Measurements from ENCODE around the gene PPM1L. TPM values are rescaled to one million over a fixed set of nuclear protein-coding genes. Genes with fewer than 3 reads are reported as not detected.

PPM1L gene
- total RNA-seq, 1 donor from 2014 or later: 12.2 TPM

GRCh38 chr3:161051856-161052255 lies 295.8 kb downstream of the PPM1L start:
- Mint-ChIP-seq H3K27ac (ENCODE audit: unreplicated experiment) (no peak overlapping the region), H3K36me3 (ENCODE audit: low read depth, unreplicated experiment) (no peaks in the 10 kb centered on the region), H3K4me3 (ENCODE audit: unreplicated experiment) (no peak overlapping the region), H3K4me1 (ENCODE audit: unreplicated experiment) (peaks cover 13% of the 10 kb centered on the region), H3K27me3 (ENCODE audit: unreplicated experiment) (peaks cover 4% of the 10 kb centered on the region), H3K9me3 (ENCODE audit: unreplicated experiment) (no peaks in the 10 kb centered on the region)
- no peak for TF ChIP-seq CTCF (IDR thresholded peaks at IDR 0.05; ENCODE audit: unreplicated experiment)
- no peak for DNase-seq (ENCODE audit: low spot score)

DNA sequence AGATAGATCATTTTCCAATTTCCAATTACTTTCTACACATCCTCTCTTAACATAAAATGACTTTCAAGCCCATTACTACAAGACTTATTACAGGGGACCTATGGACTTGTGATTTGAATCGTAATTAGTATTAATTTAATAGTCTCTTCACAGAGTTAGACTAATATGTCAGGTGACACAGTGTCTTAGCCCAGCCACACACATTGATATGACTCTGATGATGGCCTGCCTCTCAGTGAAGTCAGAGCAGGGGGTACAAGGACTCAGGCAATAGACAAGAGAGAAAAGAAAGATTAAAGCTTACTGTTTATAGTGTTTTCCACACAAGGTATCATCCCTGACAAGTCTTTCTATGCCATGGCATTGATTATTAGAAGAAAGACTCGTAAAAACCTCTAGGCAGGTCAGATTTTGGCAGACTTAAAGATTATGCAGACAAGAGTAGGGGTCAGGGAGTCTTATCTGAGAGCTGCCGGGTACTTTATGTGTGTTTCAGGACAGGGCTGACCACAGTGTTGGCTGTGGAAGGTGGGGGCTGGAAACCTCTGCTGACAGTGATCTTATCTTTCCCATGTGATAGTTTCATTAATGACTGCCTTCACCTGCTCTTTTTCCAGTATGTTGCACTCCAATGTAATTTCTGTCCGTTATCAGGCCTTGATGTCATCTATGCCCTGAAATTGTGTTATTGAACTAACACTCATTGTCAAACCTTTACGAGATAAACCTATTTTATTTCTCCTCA lies 299.0 kb downstream of the PPM1L start:
- no peaks in the 10 kb centered on the region for H3K36me3 Mint-ChIP-seq (ENCODE audit: low read depth, unreplicated experiment)
- H3K27ac Mint-ChIP-seq (ENCODE audit: unreplicated experiment): no peak overlapping the region
- H3K27me3 Mint-ChIP-seq (ENCODE audit: unreplicated experiment): peaks cover 2% of the 10 kb centered on the region
- TF ChIP-seq CTCF (IDR thresholded peaks at IDR 0.05; ENCODE audit: unreplicated experiment): no peak
- H3K4me1 Mint-ChIP-seq (ENCODE audit: unreplicated experiment): peaks cover 9% of the 10 kb centered on the region
- no peak for DNase-seq (ENCODE audit: low spot score)
- no peak overlapping the region for H3K4me3 Mint-ChIP-seq (ENCODE audit: unreplicated experiment)
- H3K9me3 Mint-ChIP-seq (ENCODE audit: unreplicated experiment): no peaks in the 10 kb centered on the region

- Mint-ChIP-seq H3K27me3 (ENCODE audit: unreplicated experiment) (peaks cover 3% of the 10 kb centered on the region), H3K9me3 (ENCODE audit: unreplicated experiment) (no peaks in the 10 kb centered on the region), H3K4me1 (ENCODE audit: unreplicated experiment) (no peaks in the 10 kb centered on the region), H3K4me3 (ENCODE audit: unreplicated experiment) (no peak overlapping the region), H3K36me3 (ENCODE audit: low read depth, unreplicated experiment) (no peaks in the 10 kb centered on the region), H3K27ac (ENCODE audit: unreplicated experiment) (no peak overlapping the region)
- TF ChIP-seq CTCF (IDR thresholded peaks at IDR 0.05; ENCODE audit: unreplicated experiment): no peak
- DNase-seq (ENCODE audit: low spot score): no peak
Measured at GRCh38 chr3:161064413-161064812, 308.4 kb downstream of the PPM1L start.

DNA sequence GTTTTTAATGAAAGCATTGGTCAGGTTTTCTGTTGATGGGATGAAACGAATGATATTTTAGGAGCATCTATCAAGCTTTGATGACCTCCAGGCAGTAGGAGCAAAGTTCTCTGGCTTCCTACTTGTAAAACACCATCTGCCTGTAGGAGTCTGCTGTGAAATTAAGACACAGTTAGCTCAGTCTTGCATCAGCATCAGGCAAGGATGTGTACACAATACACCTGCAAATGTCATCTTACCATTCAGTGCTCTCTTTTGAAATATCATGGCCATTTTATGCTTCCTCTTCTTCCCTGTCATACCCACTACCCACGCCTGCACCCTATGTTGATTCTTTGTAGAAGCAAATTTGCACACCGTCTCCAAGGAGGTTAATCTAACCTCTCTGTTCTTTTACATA lies 310.9 kb downstream of the PPM1L start:
- peaks cover 3% of the 10 kb centered on the region for H3K27me3 Mint-ChIP-seq (ENCODE audit: unreplicated experiment)
- DNase-seq (ENCODE audit: low spot score): no peak
- no peaks in the 10 kb centered on the region for H3K9me3 Mint-ChIP-seq (ENCODE audit: unreplicated experiment)
- no peaks in the 10 kb centered on the region for H3K36me3 Mint-ChIP-seq (ENCODE audit: low read depth, unreplicated experiment)
- no peak overlapping the region for H3K27ac Mint-ChIP-seq (ENCODE audit: unreplicated experiment)
- H3K4me1 Mint-ChIP-seq (ENCODE audit: unreplicated experiment): peaks cover 2% of the 10 kb centered on the region
- H3K4me3 Mint-ChIP-seq (ENCODE audit: unreplicated experiment): no peak overlapping the region
- TF ChIP-seq CTCF (IDR thresholded peaks at IDR 0.05; ENCODE audit: unreplicated experiment): no peak

GRCh38 chr3:161067335-161067734 lies 311.3 kb downstream of the PPM1L start:
- DNase-seq (ENCODE audit: low spot score): no peak
- TF ChIP-seq CTCF (IDR thresholded peaks at IDR 0.05; ENCODE audit: unreplicated experiment): no peak
- H3K4me3 Mint-ChIP-seq (ENCODE audit: unreplicated experiment): no peak overlapping the region
- peaks cover 2% of the 10 kb centered on the region for H3K4me1 Mint-ChIP-seq (ENCODE audit: unreplicated experiment)
- peaks cover 3% of the 10 kb centered on the region for H3K27me3 Mint-ChIP-seq (ENCODE audit: unreplicated experiment)
- H3K27ac Mint-ChIP-seq (ENCODE audit: unreplicated experiment): no peak overlapping the region
- no peaks in the 10 kb centered on the region for H3K9me3 Mint-ChIP-seq (ENCODE audit: unreplicated experiment)
- no peaks in the 10 kb centered on the region for H3K36me3 Mint-ChIP-seq (ENCODE audit: low read depth, unreplicated experiment)

Data from endothelial cell (in vitro differentiated cells).